ENCODE measurements around the gene PCDHB3.
"Not testable (repeated sequence)": the region's sequence is repeated elsewhere in the genome, so short reads cannot be mapped to it uniquely, and the experiment has no call there.

DNA sequence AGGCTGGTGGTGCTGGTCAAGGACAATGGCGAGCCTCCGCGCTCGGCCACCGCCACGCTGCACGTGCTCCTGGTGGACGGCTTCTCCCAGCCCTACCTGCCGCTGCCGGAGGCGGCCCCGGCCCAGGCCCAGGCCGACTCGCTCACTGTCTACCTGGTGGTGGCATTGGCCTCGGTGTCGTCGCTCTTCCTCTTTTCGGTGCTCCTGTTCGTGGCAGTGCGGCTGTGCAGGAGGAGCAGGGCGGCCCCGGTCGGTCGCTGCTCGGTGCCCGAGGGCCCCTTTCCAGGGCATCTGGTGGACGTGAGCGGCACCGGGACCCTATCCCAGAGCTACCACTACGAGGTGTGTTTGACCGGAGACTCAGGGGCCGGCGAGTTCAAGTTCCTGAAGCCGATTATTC, 37.1 kb downstream of the PCDHB3 start:
- not testable (repeated sequence) for TF ChIP-seq CTCF, EP300, POLR2A (IDR thresholded peaks at IDR 0.05)

Data from tibial nerve (tissue), 4 donors.